Trophoblast cell (in vitro differentiated cells and primary cell): ENCODE results near the gene MCAT.
A peak's percentile ranks its signal among the peaks of the same experiment; 100 is the strongest.

ENCODE experiments used
- DNase-seq, 2 donors: peaks; one replicate each; pipeline ENCODE4 v3.0.0-alpha.2; 2016
- H2AFZ ChIP-seq: 2 replicates; pipeline ENCODE4 v1.6.1; 2013; ENCODE audit warnings: low read length, moderate library complexity, mild to moderate bottlenecking; ENCODE audit not compliant: insufficient read depth, poor library complexity
- H2AK5ac ChIP-seq: 2 replicates; pipeline ENCODE4 v1.6.1; 2013; ENCODE audit warnings: mild to moderate bottlenecking, low read length
- H2BK120ac ChIP-seq: 2 replicates; pipeline ENCODE4 v1.6.1; 2013; ENCODE audit warnings: low read length, mild to moderate bottlenecking, moderate library complexity; ENCODE audit not compliant: insufficient read depth, poor library complexity
- H2BK12ac ChIP-seq: 2 replicates; pipeline ENCODE4 v1.6.1; 2013; ENCODE audit warnings: mild to moderate bottlenecking, low read length, moderate library complexity
- H2BK5ac ChIP-seq: 2 replicates; pipeline ENCODE4 v1.6.1; 2013; ENCODE audit warnings: low read length, low read depth, moderate library complexity, mild to moderate bottlenecking; ENCODE audit not compliant: poor library complexity
- H3K14ac ChIP-seq: 2 replicates; pipeline ENCODE4 v1.6.1; 2013; ENCODE audit warnings: mild to moderate bottlenecking, low read length
- H3K18ac ChIP-seq: 2 replicates; pipeline ENCODE4 v1.6.1; 2013; ENCODE audit warnings: mild to moderate bottlenecking, low read length
- H3K23ac ChIP-seq: 2 replicates; pipeline ENCODE4 v1.6.1; 2013; ENCODE audit warnings: low read length
- H3K27ac ChIP-seq: 2 replicates; pipeline ENCODE4 v1.5.1; 2013; ENCODE audit warnings: low read depth, mild to moderate bottlenecking, inconsistent platforms, low read length, moderate library complexity
- H3K27me3 ChIP-seq: 2 replicates; pipeline ENCODE4 v1.6.1; 2013; ENCODE audit warnings: inconsistent platforms, mild to moderate bottlenecking, low read length, moderate library complexity; ENCODE audit not compliant: insufficient read depth
- H3K36me3 ChIP-seq, 2 experiments: 1 replicate in 1 of 2; 2 replicates in 1 of 2; pipeline ENCODE4 v1.6.1; 2013; ENCODE audit warnings: low read length in 2 of 2, mild to moderate bottlenecking in 2 of 2, moderate library complexity in 1 of 2; ENCODE audit not compliant: insufficient read depth in 2 of 2, control insufficient read depth in 1 of 2
- H3K4ac ChIP-seq: 2 replicates; pipeline ENCODE4 v1.6.1; 2013; ENCODE audit warnings: low read depth, mild to moderate bottlenecking, low read length, moderate library complexity
- H3K4me1 ChIP-seq, 2 experiments: 1 replicate in 1 of 2; 2 replicates in 1 of 2; pipeline ENCODE4 v1.6.1; 2013; ENCODE audit warnings: low read length in 2 of 2, mild to moderate bottlenecking in 2 of 2, moderate library complexity in 1 of 2; ENCODE audit not compliant: insufficient read depth in 2 of 2, control insufficient read depth in 1 of 2
- H3K4me2 ChIP-seq: 2 replicates; pipeline ENCODE4 v1.6.1; 2013; ENCODE audit warnings: inconsistent platforms, mild to moderate bottlenecking, low read length, moderate library complexity
- H3K4me3 ChIP-seq: 2 replicates; pipeline ENCODE4 v1.5.1; 2013; ENCODE audit warnings: mild to moderate bottlenecking, low read depth, low read length, inconsistent platforms
- H3K79me1 ChIP-seq: one replicate; pipeline ENCODE4 v1.6.1; 2013; ENCODE audit warnings: low read length
- H3K79me2 ChIP-seq: 2 replicates; pipeline ENCODE4 v1.6.1; 2013; ENCODE audit warnings: low read length, mild to moderate bottlenecking; ENCODE audit not compliant: control insufficient read depth, insufficient read depth, poor library complexity
- H3K9ac ChIP-seq: 2 replicates; pipeline ENCODE4 v1.6.1; 2013; ENCODE audit warnings: mild to moderate bottlenecking, low read length
- H3K9me3 ChIP-seq: 2 replicates; pipeline ENCODE4 v1.6.1; 2013; ENCODE audit warnings: low read depth, mild to moderate bottlenecking, control low read depth, inconsistent platforms, low read length; ENCODE audit not compliant: insufficient read depth
- H4K12ac ChIP-seq: 2 replicates; pipeline ENCODE4 v1.6.1; 2013; ENCODE audit warnings: low read depth, mild to moderate bottlenecking, low read length, moderate library complexity
- H4K8ac ChIP-seq: 2 replicates; pipeline ENCODE4 v1.6.1; 2013; ENCODE audit warnings: low read depth, mild to moderate bottlenecking, low read length, moderate library complexity
- H4K91ac ChIP-seq: one replicate; pipeline ENCODE4 v1.6.1; 2013; ENCODE audit warnings: low read depth, mild to moderate bottlenecking, low read length, moderate library complexity
- WGBS: extraction: QIAGEN DNeasy Blood & Tissue Kit; methylation state at CpG from one replicate; pipeline ENCODE4 v1.1.7; 2013; ENCODE audit warnings: missing lambda C conversion rate; ENCODE audit not compliant: insufficient read length, insufficient coverage; ENCODE audit errors: extremely low coverage; 5-methylcytosine and 5-hydroxymethylcytosine counted together

The MCAT gene

DNA sequence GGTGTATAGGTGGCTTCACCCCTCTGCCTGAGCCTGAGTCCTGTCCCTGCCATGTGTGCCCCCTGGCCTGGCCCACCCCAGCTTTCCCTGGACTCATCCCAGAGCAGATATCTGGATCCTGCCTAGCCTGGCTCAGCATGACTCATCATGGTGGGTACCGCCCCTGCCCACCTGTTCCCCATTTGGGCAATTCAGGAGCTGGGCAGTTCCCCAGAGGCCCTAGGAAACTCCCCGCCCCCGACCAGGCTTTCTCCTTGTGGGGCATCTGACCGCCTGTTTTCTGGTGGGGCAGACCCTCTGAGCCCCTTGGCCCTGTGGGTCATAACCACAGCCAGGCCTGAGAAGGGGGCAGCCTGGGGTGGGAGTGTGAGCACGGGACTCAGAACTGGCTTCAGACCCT, 12.6 kb upstream of the MCAT start:
- Histone ChIP-seq H3K27me3 (no peaks in the 10 kb centered on the region), H3K36me3 (no peaks in the 10 kb centered on the region), H2BK120ac (no peak overlapping the region), H2BK5ac (no peak overlapping the region), H3K9ac (no peak overlapping the region), H3K4me2 (no peak overlapping the region), H3K4ac (no peak overlapping the region), H3K23ac (no peak overlapping the region), H2AK5ac (no peak overlapping the region), H2BK12ac (no peak overlapping the region), H3K79me1 (no peaks in the 10 kb centered on the region), H3K27ac (no peak overlapping the region), H3K4me1 (peaks cover 12 to 17% of the 10 kb centered on the region in 2 experiments), H3K18ac (no peak overlapping the region), H4K12ac (no peak overlapping the region), H4K91ac (no peak overlapping the region), H3K14ac (no peak overlapping the region), H3K4me3 (no peak overlapping the region), H4K8ac (no peak overlapping the region), H2AFZ (no peak overlapping the region), H3K9me3 (no peaks in the 10 kb centered on the region), H3K79me2 (no peaks in the 10 kb centered on the region)
- no CpG with 5 or more reads among the region's 5 CpGs for WGBS
- DNase-seq = no peak

DNA sequence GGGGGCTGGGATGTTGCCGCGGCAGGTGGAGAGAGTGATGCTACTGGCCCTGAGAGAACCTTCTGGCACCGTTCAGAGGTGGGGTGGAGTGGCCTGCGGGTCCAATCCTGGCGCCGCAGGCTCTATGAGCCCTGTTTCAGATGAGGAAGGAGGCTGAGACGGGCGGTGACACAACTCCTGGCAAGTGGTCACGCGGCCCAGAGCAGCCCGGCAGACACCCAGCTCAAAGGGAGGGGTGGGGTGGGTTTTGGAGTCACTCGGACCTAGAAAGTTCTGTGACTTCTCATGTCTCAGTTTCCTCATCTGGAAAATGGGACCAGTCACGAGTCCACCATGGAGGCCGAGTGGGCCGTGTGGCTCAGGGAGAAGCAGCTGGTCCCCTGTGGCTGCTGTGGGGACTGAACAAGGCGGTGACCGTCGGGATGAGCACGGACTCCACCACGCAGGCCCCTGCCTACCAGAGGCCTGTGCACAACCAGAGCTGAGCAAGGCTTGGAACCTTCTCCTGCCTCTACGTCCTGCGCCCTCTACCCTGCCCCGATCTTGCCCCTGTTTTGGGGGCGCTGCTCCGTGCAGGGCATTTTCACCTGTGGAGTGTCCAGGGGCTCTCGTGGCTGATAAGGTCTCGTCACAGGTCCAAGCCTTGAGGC, 11.8 kb upstream of the MCAT start:
- no peak overlapping the region for H3K27ac ChIP-seq
- H3K18ac ChIP-seq = no peak overlapping the region
- no peak overlapping the region for H2AK5ac ChIP-seq
- H3K4me2 ChIP-seq = no peak overlapping the region
- H3K9ac ChIP-seq = no peak overlapping the region
- H3K79me2 ChIP-seq = no peaks in the 10 kb centered on the region
- no peak overlapping the region for H2BK5ac ChIP-seq
- WGBS = no CpG with 5 or more reads among the region's 27 CpGs
- no peak overlapping the region for H4K91ac ChIP-seq
- H4K8ac ChIP-seq = no peak overlapping the region
- H3K4ac ChIP-seq = no peak overlapping the region
- H3K23ac ChIP-seq = no peak overlapping the region
- H3K79me1 ChIP-seq = no peaks in the 10 kb centered on the region
- no peak overlapping the region for H2AFZ ChIP-seq
- peak in 1 of 2 donors; percentile 64 for DNase-seq
- no peak overlapping the region for H3K14ac ChIP-seq
- H3K4me3 ChIP-seq = no peak overlapping the region
- no peak overlapping the region for H2BK12ac ChIP-seq
- peaks cover 12 to 17% of the 10 kb centered on the region in 2 experiments for H3K4me1 ChIP-seq
- no peaks in the 10 kb centered on the region for H3K27me3 ChIP-seq
- H2BK120ac ChIP-seq = no peak overlapping the region
- no peaks in the 10 kb centered on the region for H3K36me3 ChIP-seq
- H4K12ac ChIP-seq = no peak overlapping the region
- no peaks in the 10 kb centered on the region for H3K9me3 ChIP-seq

DNA sequence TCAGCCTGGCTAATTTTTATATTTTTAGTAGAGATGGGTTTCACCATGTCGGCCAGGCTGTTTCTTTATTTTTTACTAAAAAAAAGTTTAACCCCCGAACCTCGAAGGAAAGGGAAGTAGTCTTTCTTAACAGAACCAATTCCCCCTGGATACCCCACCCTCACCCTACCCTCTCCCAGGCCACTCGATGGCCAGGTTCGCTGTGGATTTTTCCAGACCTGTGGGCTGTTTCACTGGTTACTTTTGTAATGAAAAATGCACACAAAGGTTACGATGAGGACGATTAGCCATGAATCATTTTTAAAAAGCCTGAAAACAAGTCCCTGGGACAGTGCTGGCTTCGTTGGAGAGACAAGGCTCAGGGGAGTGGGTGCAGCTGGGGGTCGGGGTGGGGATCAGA, 10.7 kb upstream of the MCAT start:
- no peak overlapping the region for H2AFZ ChIP-seq
- DNase-seq = peak; percentile 56 to 68
- no peak overlapping the region for H3K4me2 ChIP-seq
- H3K79me2 ChIP-seq = no peaks in the 10 kb centered on the region
- no peak overlapping the region for H2BK12ac ChIP-seq
- no peaks in the 10 kb centered on the region for H3K27me3 ChIP-seq
- H2BK5ac ChIP-seq = no peak overlapping the region
- H3K18ac ChIP-seq = no peak overlapping the region
- H3K9me3 ChIP-seq = no peaks in the 10 kb centered on the region
- no CpG with 5 or more reads among the region's 9 CpGs for WGBS
- H3K4ac ChIP-seq = no peak overlapping the region
- no peak overlapping the region for H4K91ac ChIP-seq
- no peak overlapping the region for H2AK5ac ChIP-seq
- no peak overlapping the region for H3K14ac ChIP-seq
- H3K4me1 ChIP-seq = peaks cover 12 to 17% of the 10 kb centered on the region in 2 experiments
- H3K23ac ChIP-seq = no peak overlapping the region
- H3K27ac ChIP-seq = no peak overlapping the region
- H2BK120ac ChIP-seq = no peak overlapping the region
- H3K36me3 ChIP-seq = no peaks in the 10 kb centered on the region
- H3K4me3 ChIP-seq = no peak overlapping the region
- no peaks in the 10 kb centered on the region for H3K79me1 ChIP-seq
- H4K8ac ChIP-seq = no peak overlapping the region
- H4K12ac ChIP-seq = no peak overlapping the region
- no peak overlapping the region for H3K9ac ChIP-seq

GRCh38 chr22:43152357-43153071, 9.3 kb upstream of the MCAT start:
- Histone ChIP-seq H4K91ac (peak overlapping the region; percentile 38), H2BK120ac (peak overlapping the region; percentile 6), H3K23ac (no peak overlapping the region), H3K79me2 (no peaks in the 10 kb centered on the region), H3K4me1 (peaks cover 12 to 17% of the 10 kb centered on the region in 2 experiments), H3K36me3 (no peaks in the 10 kb centered on the region), H3K18ac (peak overlapping the region; percentile 43), H2BK5ac (no peak overlapping the region), H2AK5ac (peak overlapping the region; percentile 20), H3K27ac (no peak overlapping the region), H3K9me3 (no peaks in the 10 kb centered on the region), H3K79me1 (no peaks in the 10 kb centered on the region), H3K27me3 (no peaks in the 10 kb centered on the region), H3K4me3 (no peak overlapping the region), H3K4me2 (peak overlapping the region; percentile 83), H3K14ac (peak overlapping the region; percentile 24), H3K9ac (no peak overlapping the region), H4K8ac (peak overlapping the region; percentile 3), H3K4ac (peak overlapping the region; percentile 8), H2AFZ (no peak overlapping the region), H4K12ac (no peak overlapping the region), H2BK12ac (no peak overlapping the region)
- peak in 1 of 2 donors; percentile 29 for DNase-seq
- WGBS = no CpG with 5 or more reads among the region's 22 CpGs
